GM21526 (cell line): ENCODE data around the gene AFAP1.
"Not testable (repeated sequence)": the region's sequence is repeated elsewhere in the genome, so short reads cannot be mapped to it uniquely, and the experiment has no call there.

Source experiments
- ATAC-seq: cut with Tn5 transposase; IDR thresholded peaks from one replicate; pipeline ENCODE4 v1.9.1; 2021; ENCODE audit warnings: moderate library complexity; ENCODE audit not compliant: unreplicated experiment, low FRiP score

The AFAP1 gene

GRCh38 chr4:7950301-7951092 lies 10.8 kb upstream of the AFAP1 start:
- ATAC-seq: no peak

- ATAC-seq: no peak
Observed at GRCh38 chr4:7949759-7950158, 10.1 kb upstream of the AFAP1 start.

- no peak for ATAC-seq
Observed at GRCh38 chr4:7947927-7948326, 8.3 kb upstream of the AFAP1 start.

- no peak for ATAC-seq
Observed at GRCh38 chr4:7945709-7946380, 6.2 kb upstream of the AFAP1 start.

GRCh38 chr4:7944599-7945220 lies 5.0 kb upstream of the AFAP1 start:
- ATAC-seq: no peak

GRCh38 chr4:7943688-7944087 lies 4.0 kb upstream of the AFAP1 start:
- ATAC-seq: not testable (repeated sequence)

GRCh38 chr4:7943211-7943610 lies 3.5 kb upstream of the AFAP1 start:
- ATAC-seq: no peak

- no peak for ATAC-seq
Observed at GRCh38 chr4:7941965-7942496, 2.4 kb upstream of the AFAP1 start.

- no peak for ATAC-seq
Observed at GRCh38 chr4:7941111-7941964, 1.7 kb upstream of the AFAP1 start.

- ATAC-seq: no peak
Observed at GRCh38 chr4:7938609-7939376, 868 bp downstream of the AFAP1 start.

GRCh38 chr4:7938266-7938608 lies 1.4 kb downstream of the AFAP1 start:
- ATAC-seq: no peak

- ATAC-seq: no peak
Observed at GRCh38 chr4:7937006-7937405, 2.7 kb downstream of the AFAP1 start.

GRCh38 chr4:7933651-7934510 lies 5.8 kb downstream of the AFAP1 start:
- no peak for ATAC-seq

- no peak for ATAC-seq
Observed at GRCh38 chr4:7932287-7932686, 7.4 kb downstream of the AFAP1 start.

- ATAC-seq: no peak
Observed at GRCh38 chr4:7929118-7929951, 10.3 kb downstream of the AFAP1 start.

- ATAC-seq: no peak
Observed at GRCh38 chr4:7928711-7929110, 10.9 kb downstream of the AFAP1 start.

GRCh38 chr4:7926822-7927221 lies 12.8 kb downstream of the AFAP1 start:
- ATAC-seq: no peak

GRCh38 chr4:7924570-7924969 lies 15.1 kb downstream of the AFAP1 start:
- ATAC-seq: no peak
